SK-N-SH (cell line): ENCODE measurements around the gene RASA3. TPM values are rescaled to one million over a fixed set of nuclear protein-coding genes. Genes with fewer than 3 reads are reported as not detected.
"Not testable (repeated sequence)": the region's sequence is repeated elsewhere in the genome, so short reads cannot be mapped to it uniquely, and the experiment has no call there.

Source experiments
- CTCF ChIA-PET: fragments of 300-600, 350-600 bp; formaldehyde crosslinking; extraction: SDS; loops from one replicate; lab custom pipeline; 2021; lab: Yijun Ruan, JAX
- POLR2A ChIA-PET: fragments of 350-600 bp; sonication (Branson Sonifier 250); formaldehyde crosslinking; extraction: SDS; loops from one replicate; lab custom pipeline; 2020; ENCODE audit warnings: antibody characterized with exemption, inconsistent platforms; lab: Yijun Ruan, JAX
- DNase-seq: peaks from one replicate; pipeline ENCODE4 v3.0.0; 2012
- H2AFZ ChIP-seq: fragments of 200-600 bp; sonication (generic); 2 replicates; pipeline ENCODE4 v1.8.1; 2016; ENCODE audit warnings: antibody characterized with exemption, mild to moderate bottlenecking, low read depth
- H3F3A ChIP-seq: fragments of 200-600 bp; sonication (generic); replicated peaks from 2 replicates; pipeline ENCODE3; 2016; ENCODE audit warnings: antibody characterized with exemption, mild to moderate bottlenecking; ENCODE audit not compliant: insufficient read depth
- H3K27ac ChIP-seq, 2 experiments: fragments of 200-500 bp in 1 of 2; fragments of 200-600 bp in 1 of 2; sonication (Bioruptor generic) in 1 of 2; sonication (generic), shearing (Covaris generic) in 1 of 2; 2 replicates each; pipeline versions ENCODE4 v1.5.1 to v1.6.1; 2014 to 2016; ENCODE audit warnings: low read depth in 2 of 2, inconsistent platforms in 1 of 2, low read length in 1 of 2, mild to moderate bottlenecking in 1 of 2, mixed read lengths in 1 of 2
- H3K27me3 ChIP-seq: fragments of 200-600 bp; sonication (generic), shearing (Covaris generic); 2 replicates; pipeline ENCODE4 v1.6.1; 2016; ENCODE audit warnings: mixed run types; ENCODE audit not compliant: insufficient read depth
- H3K36me3 ChIP-seq, 2 experiments: fragments of 200-500 bp in 1 of 2; fragments of 200-600 bp in 1 of 2; sonication (Bioruptor generic) in 1 of 2; sonication (generic) in 1 of 2; replicated peaks in 1 of 2; 2 replicates each; pipeline versions ENCODE3 to v1.5.1; 2014 to 2016; ENCODE audit warnings: low read length in 1 of 2, mild to moderate bottlenecking in 1 of 2; ENCODE audit not compliant: insufficient read depth in 2 of 2, control insufficient read depth in 1 of 2
- H3K4me1 ChIP-seq, 2 experiments: fragments of 200-500 bp in 1 of 2; fragments of 200-600 bp in 1 of 2; sonication (Bioruptor generic) in 1 of 2; sonication (generic), shearing (Covaris generic) in 1 of 2; 2 replicates each; pipeline versions ENCODE4 v1.5.1 to v1.6.1; 2014 to 2016; ENCODE audit warnings: low read depth in 1 of 2, low read length in 1 of 2, mixed run types in 1 of 2; ENCODE audit not compliant: insufficient read depth in 2 of 2, control insufficient read depth in 1 of 2
- H3K4me2 ChIP-seq: fragments of 200-600 bp; sonication (generic), shearing (Covaris generic); 2 replicates; pipeline ENCODE4 v1.6.1; 2017; ENCODE audit warnings: mixed run types
- H3K4me3 ChIP-seq, 2 experiments: fragments of 200-500 bp in 1 of 2; fragments of 200-600 bp in 1 of 2; sonication (Bioruptor generic) in 1 of 2; sonication (generic), shearing (Covaris generic) in 1 of 2; 2 replicates each; pipeline versions ENCODE4 v1.5.1 to v1.8.1; 2014 to 2016; ENCODE audit warnings: low read depth in 2 of 2, inconsistent platforms in 1 of 2, low read length in 1 of 2, mild to moderate bottlenecking in 1 of 2, mixed read lengths in 1 of 2, moderate library complexity in 1 of 2
- H3K79me2 ChIP-seq: fragments of 200-600 bp; sonication (generic); 2 replicates; pipeline ENCODE4 v1.8.1; 2017; ENCODE audit warnings: mild to moderate bottlenecking; ENCODE audit not compliant: insufficient read depth
- H3K9ac ChIP-seq: fragments of 200-600 bp; sonication (generic); 2 replicates; pipeline ENCODE4 v1.6.1; 2017; ENCODE audit warnings: mixed run types
- H3K9me2 ChIP-seq: fragments of 200-600 bp; sonication (generic); 2 replicates; pipeline ENCODE4 v1.6.1; 2017; ENCODE audit warnings: mixed run types
- H3K9me3 ChIP-seq: fragments of 200-600 bp; sonication (generic); 2 replicates; pipeline ENCODE4 v1.6.1; 2017; ENCODE audit warnings: mixed run types, mild to moderate bottlenecking, moderate library complexity
- H4K20me1 ChIP-seq: fragments of 200-600 bp; sonication (generic); 2 replicates; pipeline ENCODE4 v1.6.1; 2017; ENCODE audit warnings: mild to moderate bottlenecking, mixed run types; ENCODE audit not compliant: insufficient read depth
- CHD2 ChIP-seq: fragments of 150-350 bp; IDR thresholded peaks from 2 replicates; pipeline ENCODE4 v1.6.1; 2018; ENCODE audit warnings: low read length; ENCODE audit not compliant: partially characterized antibody
- FOSL2 ChIP-seq: IDR thresholded peaks from 2 replicates; pipeline ENCODE4 v1.4.0; 2012; ENCODE audit warnings: low read depth, mild to moderate bottlenecking, moderate library complexity, borderline replicate concordance
- JUND ChIP-seq: IDR thresholded peaks from 2 replicates; pipeline ENCODE4 v1.4.0; 2012
- MEF2A ChIP-seq: IDR thresholded peaks from 2 replicates; pipeline ENCODE4 v1.4.0; 2012; ENCODE audit warnings: low read depth, borderline replicate concordance
- MXI1 ChIP-seq: IDR thresholded peaks from 2 replicates; pipeline ENCODE4 v1.6.1; 2012; ENCODE audit warnings: mild to moderate bottlenecking, low read depth, low read length, improper control_type of control experiment
- RXRA ChIP-seq: IDR thresholded peaks from 2 replicates; pipeline ENCODE4 v1.4.0; 2012; ENCODE audit warnings: low read depth, mild to moderate bottlenecking, borderline replicate concordance
- WGBS: methylation state at CpG from one replicate; pipeline ENCODE4 v1.1.6; 2017; ENCODE audit warnings: low lambda C conversion rate; 5-methylcytosine and 5-hydroxymethylcytosine counted together
- polyA plus RNA-seq, 3 experiments: library from polyadenylated mRNA; depleted of rRNA; stranded (reverse); fragments of >200 nt; gene quantifications; 2 replicates each; pipeline ENCODE4 v1.2.3, GENCODE V29; 2012

The RASA3 gene
- polyA plus RNA-seq, 1 of the 3 experiments (the other 2 are of a cell fraction): 25.1 TPM

DNA sequence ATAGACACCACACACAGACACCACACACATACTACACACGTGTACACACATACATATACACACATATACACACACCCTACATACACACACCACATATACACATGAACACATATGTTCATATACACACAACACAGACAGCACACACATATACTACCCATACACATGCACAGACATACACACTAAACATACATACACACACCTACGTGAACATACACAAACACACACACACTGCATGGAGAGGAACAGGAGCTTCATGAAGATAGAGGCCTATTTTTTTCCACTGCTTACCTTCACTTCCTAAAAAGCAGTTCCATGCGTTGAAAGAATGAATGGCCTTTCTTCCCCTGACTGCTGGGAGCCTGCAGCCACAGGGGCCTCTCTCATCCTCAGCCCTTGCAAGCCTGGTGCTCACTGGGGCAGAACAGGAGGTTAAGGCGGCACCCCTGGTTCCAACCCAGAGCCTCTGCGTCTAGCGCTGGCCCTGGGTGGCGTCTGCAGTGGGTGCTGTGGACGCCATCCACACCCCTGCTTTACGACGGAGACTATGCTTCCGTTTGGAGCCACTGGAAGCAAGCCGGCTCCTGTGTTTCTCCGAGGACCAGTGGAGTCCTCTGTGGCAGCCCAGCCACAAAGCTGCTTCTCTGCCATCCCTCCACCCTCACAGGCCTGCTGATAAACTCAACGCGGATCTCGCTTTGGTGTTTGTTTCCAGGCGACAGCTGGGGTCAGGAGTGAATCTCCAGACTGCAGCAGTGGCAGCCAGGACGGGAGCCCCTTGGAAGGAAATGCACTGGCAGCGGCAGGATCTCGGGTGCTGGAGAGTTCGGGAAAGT, 1.9 kb upstream of the RASA3 start:
- Histone ChIP-seq H3K27ac (no peak overlapping the region), H3K4me3 (no peak overlapping the region), H3K4me2 (no peak overlapping the region), H3K79me2 (peaks cover 29% of the 10 kb centered on the region), H2AFZ (no peak overlapping the region), H3K4me1 (peaks cover 13 to 17% of the 10 kb centered on the region in 2 experiments), H3K36me3 (no peaks in the 10 kb centered on the region), H3F3A (peaks cover 24% of the 10 kb centered on the region), H3K9me3 (no peaks in the 10 kb centered on the region), H3K9ac (no peak overlapping the region), H3K27me3 (no peaks in the 10 kb centered on the region), H4K20me1 (no peaks in the 10 kb centered on the region), H3K9me2 (no peaks in the 10 kb centered on the region)
- POLR2A ChIA-PET: no interaction called here
- WGBS: 92% methylated on average over 11 of the region's 21 CpGs
- no peak for DNase-seq
- no peak for TF ChIP-seq RXRA
- no peak for TF ChIP-seq MEF2A
- no peak for TF ChIP-seq MXI1
- no peak for TF ChIP-seq CHD2
- no peak for TF ChIP-seq JUND
- no peak for TF ChIP-seq FOSL2
- CTCF ChIA-PET: no interaction called here

- H3K9ac ChIP-seq, H4K20me1 ChIP-seq, H3K9me3 ChIP-seq, CTCF ChIA-PET, H3K4me2 ChIP-seq, H3K27ac ChIP-seq, POLR2A ChIA-PET, H3K9me2 ChIP-seq, H3K4me3 ChIP-seq, H3K36me3 ChIP-seq, H2AFZ ChIP-seq, DNase-seq, H3K27me3 ChIP-seq: not testable (repeated sequence)
- H3K4me1 ChIP-seq: peaks cover 21 to 22% of the 10 kb centered on the region in 2 experiments
- H3F3A ChIP-seq: peaks cover 24% of the 10 kb centered on the region
- H3K79me2 ChIP-seq: peaks cover 37% of the 10 kb centered on the region
- 100% methylated on average over 2 of the region's 7 CpGs for WGBS
These were observed 1.1 kb upstream of the RASA3 start for GRCh38 chr13:114133552-114133951.

DNA sequence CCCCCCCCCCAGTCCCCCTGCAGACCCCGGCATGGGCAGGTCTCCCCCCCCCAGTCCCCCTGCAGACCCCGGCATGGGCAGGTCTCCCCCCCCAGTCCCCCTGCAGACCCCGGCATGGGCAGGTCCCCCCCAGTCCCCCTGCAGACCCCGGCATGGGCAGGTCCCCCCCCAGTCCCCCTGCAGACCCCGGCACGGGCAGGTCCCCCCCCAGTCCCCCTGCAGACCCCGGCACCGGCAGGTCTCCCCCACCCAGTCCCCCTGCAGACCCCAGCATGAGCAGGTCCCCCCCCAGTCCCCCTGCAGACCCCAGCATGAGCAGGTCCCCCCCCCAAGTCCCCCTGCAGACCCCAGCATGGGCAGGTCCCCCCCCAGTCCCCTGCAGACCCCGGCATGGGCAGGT, 703 bp upstream of the RASA3 start:
- H4K20me1 ChIP-seq, DNase-seq, H3K27ac ChIP-seq, H3K4me3 ChIP-seq, POLR2A ChIA-PET, CTCF ChIA-PET, H3K9me3 ChIP-seq, H3K9ac ChIP-seq, H2AFZ ChIP-seq, H3K9me2 ChIP-seq, H3K4me2 ChIP-seq, H3K27me3 ChIP-seq, H3K36me3 ChIP-seq: not testable (repeated sequence)
- H3K4me1 ChIP-seq: peaks cover 25 to 26% of the 10 kb centered on the region in 2 experiments
- WGBS: no CpG with 5 or more reads among the region's 9 CpGs
- peaks cover 42% of the 10 kb centered on the region for H3K79me2 ChIP-seq
- peaks cover 24% of the 10 kb centered on the region for H3F3A ChIP-seq
